Activated CD8-positive, alpha-beta memory T cell treated with anti-CD3 and anti-CD28 coated beads, Interleukin-2, amount 50 U/mL, for 4 hours (primary cell): ENCODE data around the gene NHERF2.
A peak's percentile ranks its signal among the peaks of the same experiment; 100 is the strongest.

Experiments used
- DNase-seq: peaks from one replicate; pipeline ENCODE4 v3.0.0-alpha.2; 2020

NHERF2 gene

GRCh38 chr16:1991135-1991551, 35.6 kb upstream of the NHERF2 start:
- peak; percentile 51 for DNase-seq

- DNase-seq, result no peak
These were observed 35.1 kb upstream of the NHERF2 start for GRCh38 chr16:1991588-1991947.

GRCh38 chr16:1991948-1992703, 34.6 kb upstream of the NHERF2 start:
- DNase-seq, result peak; percentile 99

GRCh38 chr16:1992704-1993317, 33.9 kb upstream of the NHERF2 start:
- peak; percentile 40 for DNase-seq

DNA sequence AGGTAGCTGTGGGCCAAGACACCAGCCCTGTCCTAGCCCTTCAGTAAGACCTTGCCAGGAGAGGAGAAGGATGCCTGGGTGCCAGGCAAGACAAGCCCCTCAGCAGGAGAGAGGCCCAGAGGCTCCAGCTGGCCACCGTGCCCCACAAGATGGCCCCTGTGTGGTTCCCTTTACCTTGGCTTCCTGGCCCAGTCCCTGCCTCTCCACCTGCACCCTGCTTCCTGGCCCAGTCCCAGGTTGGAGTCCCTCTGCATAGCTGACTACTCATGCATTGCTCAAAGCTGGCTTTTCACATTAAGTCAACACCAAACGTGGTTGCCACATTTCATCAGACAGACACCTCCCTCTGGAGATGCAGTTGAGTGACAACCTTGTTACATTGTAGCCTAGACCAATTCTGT, 33.0 kb upstream of the NHERF2 start:
- DNase-seq, result no peak

- DNase-seq, result no peak
These were observed 29.0 kb upstream of the NHERF2 start for GRCh38 chr16:1997494-1998359.

DNA sequence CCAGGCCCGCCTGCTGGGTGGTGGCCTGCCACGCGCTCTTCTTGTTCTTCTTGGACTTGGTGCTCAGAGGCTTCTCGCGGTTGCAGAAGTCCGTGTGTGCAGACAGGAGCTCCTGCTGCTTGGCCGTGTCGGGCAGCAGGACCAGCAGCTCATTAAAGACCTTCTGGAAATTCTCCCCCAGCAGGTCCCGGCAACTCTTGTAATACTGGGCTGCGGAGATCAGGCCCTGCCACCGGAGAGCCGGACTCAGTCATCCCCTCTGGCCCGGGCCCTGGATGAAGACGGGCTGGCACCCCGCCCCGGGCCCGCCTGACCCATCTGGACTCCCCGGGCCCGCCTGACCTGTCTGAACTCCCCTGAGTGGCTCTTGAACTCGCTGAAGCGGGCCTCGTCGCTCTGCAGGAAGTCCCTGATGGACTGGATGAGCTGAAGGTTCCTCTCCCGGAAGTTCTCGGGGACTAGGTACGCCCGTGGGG, 28.3 kb upstream of the NHERF2 start:
- no peak for DNase-seq

DNA sequence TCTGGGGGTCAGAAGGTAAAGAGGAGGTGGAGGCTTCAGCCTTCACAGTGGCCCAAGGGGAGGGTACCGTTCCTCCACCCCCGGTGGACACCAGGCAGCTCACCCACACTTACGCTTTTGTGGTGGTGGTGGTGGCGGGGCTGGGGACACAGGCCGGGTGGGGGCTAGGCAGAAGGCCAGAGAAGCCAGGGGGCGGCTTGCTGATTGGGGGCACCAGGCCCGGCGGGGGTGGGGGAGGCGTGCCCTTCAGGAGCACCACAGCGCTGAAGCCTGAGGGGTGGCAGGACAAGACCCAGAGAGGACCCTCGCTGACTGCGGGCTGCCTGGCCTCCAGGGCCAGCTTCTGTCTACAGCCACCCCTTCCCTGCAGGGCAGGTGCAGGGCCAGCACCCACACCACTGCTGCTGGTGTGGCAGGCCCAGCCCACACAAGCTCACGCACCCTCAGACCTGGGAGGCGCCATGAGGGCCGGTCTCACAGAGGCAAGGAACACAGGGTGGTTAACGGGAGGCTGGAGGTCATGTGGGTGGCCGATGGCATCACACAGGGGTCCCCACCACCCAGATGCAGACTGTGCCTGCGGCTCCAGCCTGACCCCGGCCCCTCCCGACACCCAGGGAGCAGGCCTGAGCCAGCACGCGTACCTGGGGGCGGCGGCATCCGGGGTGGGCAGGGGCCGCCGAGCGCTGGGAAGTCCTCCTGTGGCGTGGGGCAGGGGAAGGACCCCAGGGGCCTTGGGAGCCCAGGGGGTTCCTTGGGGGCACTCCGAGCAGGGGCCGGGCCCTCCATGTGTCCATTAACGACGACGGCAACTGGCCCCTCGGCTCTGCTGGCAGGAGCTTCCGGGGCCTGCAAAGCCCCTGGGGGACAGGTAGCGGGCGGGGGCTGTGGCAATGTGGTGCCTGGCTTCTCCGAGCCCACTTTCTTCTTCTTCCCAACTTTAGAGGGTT, 27.6 kb upstream of the NHERF2 start:
- no peak for DNase-seq

DNA sequence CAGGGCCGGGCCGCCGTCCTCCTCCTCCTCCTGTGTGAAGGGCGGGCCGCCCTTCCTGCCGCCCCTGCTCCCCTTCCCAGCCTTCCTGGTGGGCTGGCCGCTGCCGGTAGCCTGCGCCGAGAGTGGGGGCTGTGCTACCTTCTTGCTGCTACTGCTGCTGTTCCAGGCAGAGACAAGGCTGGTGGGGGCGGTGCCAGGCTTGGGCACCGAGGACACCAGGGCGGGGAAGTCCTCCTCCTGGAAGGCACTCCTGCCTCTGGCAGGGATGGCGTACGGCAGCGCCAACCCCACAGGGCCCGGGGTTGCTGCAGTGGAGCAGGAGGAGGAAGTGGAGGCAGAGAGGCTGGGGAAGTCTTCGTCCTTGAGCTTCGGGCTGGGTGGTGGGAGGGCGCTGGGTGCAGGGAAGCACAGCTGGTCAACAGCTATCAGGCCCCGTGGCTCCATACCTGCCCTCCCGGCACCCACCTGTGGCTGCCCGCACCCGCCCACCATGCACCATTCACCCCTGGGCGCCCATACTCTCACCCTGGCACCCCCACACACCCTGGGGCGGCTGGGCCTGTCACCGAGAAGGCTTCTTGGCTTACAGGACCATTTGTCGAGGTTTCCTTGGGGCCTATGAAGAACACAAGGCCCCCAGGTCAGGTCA, 26.7 kb upstream of the NHERF2 start:
- DNase-seq, result peak; percentile 13

DNA sequence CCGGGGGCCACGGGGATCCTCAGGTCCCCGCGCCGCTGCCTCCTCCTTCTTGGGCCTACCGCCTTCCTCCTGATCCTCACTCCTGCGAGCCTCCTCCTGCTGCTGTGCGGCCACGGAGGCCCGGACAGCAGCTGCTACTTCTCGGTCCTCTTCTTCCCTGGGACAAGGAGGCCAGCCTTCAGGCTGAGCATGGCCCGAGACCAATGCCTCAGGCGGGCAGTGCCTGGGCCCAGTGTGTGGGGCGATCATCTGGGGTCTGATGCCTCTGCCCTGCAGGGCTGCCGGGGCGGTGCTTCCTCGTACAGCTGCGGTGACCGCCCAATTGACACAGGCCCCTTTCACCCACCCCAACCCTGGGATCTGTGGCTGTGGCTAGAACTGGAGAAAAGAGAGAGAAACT, 25.7 kb upstream of the NHERF2 start:
- peak; percentile 13 for DNase-seq

DNA sequence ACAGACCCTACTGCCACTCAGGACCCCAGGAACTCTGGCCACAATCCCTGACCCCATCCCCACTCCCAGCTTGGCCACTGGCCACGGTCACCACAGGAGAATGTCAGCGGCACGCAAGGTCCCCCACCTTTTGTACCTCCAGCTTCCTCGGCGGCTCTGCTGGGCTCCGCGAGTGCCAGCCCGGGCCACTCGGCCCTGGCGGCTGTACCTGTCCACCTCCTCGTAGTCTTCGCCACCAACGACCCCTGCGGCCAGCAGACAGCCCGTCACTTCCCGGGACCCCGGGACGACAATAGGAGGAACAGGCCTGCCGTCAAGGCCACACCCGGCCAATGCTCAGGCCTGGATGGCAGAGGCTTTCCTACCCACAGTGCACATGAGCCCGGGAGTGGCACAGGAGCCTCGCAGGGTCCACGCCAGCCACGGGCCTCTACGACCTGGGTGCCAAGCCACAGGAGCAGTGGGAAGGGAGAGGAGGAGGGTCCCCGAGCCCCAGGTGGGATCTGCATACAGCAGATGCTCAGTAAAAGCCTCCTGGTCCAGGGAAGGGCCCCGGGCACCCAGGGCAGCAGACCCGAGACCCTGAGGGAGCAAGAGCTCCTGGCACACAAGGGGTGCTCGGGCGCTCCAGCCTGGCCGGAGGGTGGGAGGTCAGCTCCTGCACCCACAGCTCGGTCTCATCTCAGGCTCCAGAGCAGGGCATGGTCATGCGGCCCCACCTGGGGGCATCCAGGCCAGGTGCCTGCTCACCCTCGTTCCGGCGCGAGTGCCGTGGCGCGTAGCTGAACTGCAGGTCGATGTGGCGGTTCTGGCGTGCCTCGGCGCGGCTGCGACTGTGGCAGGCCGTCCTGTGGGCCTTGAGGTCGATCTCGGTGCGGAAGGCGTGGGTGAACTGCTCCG, 25.0 kb upstream of the NHERF2 start:
- peak; percentile 17 for DNase-seq

DNA sequence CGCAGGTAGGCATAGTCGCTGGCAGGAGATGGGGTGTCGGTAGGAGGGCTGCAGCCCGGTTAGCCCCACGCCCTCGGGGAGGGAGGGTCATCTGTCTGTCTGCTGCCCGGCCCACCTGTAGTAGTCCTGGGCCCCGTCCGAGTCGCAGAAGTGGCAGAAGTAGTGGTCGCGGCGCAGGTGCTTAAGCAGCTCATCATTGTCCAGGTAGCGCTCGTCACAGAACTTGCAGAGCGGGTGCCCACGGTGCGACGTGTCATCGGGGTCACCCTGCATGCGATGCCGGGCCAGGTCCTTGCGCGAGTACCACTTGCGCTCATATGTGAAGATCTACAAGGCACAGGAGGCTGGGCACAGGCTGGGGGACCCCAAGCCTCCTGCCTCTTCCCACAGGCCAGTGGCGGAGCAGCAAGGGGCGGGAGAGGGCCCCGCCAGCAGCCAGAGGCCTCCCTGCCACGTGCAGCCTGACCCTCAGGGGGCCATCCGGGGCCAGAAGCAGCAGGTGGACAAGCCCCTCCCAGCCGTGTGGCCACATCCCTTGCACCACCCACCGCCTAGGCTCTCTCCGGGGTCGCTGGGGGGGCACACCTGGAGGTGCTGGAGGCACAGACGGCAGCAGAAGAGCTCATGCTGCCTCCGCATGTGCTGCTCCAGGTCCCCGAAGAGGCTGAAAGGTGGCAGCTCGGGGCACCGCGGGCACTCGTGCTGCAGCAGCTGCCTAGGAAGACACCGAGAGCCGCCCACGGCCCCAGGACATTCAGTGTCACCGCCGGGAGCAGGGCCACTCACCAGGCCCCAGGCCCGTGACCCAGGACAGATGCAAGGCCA, 24.1 kb upstream of the NHERF2 start:
- DNase-seq, result no peak

DNA sequence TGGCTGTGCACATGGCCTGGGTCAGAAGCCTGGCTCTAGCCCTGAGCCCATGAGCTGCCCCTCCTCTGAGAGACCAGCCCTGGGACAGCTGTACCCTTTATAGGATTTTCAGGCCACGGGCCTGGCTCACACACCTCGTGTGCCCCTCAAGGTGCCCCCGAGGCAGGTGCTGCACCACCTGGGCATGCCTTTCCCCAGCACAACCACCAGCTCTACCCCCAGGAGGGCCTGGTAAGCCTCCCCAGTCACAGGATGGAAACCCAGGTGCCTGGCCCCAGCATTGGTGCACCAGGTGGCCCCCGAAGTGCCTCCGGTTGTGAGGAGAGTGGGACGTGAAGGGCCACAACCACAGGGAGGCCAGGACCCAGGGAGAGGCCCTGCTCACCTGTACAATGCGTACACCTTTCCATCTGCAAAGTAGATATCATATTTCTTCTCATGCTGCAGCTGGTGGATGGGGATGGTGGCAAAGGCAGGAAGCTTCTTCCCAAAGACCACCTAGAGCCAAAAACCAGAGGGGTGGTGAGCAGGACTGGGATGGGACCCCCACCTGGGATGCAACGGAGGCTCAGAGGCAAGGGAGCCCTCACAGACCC, 23.4 kb upstream of the NHERF2 start:
- no peak for DNase-seq

- DNase-seq, result peak; percentile 84
These were observed 22.7 kb upstream of the NHERF2 start for GRCh38 chr16:2003827-2004641.

DNA sequence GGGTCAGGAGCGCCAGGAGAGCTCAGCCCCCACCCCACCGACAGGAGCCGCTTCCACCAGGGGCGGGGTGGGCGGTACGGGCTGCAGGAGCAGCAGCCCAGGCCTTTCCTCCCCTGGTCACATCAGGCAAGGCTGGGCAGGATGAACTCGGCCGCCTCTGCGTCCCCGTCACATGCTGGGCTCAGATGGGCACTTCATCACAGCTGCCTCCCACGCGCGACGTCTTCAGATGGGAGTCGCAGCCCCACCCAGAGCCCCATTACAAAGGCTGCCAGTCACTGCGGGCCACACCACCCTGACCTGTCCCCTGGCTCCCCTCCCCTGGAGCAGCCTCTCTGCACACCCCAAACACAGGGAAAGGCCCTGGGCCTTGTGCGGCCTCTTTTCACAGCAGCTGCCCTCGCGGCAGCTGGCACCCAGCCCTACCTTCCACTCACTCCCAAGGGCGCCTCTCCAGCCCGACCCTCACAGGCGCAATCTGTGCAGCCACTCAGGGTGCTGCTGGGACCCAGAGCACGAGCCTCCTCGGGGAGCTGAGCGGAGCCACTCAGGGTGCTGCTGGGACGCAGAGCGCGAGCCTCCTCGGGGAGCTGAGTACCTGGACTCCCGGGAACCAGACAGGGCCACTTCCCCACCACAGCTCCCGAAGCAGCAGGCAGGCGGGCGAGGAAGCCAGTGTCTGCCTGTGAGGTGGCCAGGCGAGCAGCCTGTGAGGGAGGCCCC, 21.7 kb upstream of the NHERF2 start:
- DNase-seq, result no peak

DNA sequence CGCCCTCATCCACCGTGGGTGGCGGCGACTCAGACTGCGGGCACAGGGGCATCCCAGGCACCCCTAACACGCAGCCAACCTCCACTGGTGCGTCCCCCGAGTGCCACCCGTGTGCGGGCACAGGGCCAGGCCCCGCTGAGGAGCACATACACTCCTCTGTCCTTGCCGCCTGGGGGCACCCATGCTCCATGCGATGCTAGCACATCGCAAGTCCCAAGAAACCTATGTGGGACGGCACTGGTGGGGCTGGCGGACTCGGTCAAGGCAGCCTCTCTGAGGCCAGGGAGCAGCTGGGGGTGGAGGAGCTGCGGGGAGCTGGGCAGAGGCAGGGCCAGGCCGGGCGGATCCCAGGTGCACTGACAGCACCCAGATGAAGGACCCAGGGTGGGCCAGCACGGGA, 21.1 kb upstream of the NHERF2 start:
- no peak for DNase-seq

- no peak for DNase-seq
These were observed 20.4 kb upstream of the NHERF2 start for GRCh38 chr16:2006317-2006716.
